Measurements from ENCODE around the gene AKNA. TPM values are rescaled to one million over a fixed set of nuclear protein-coding genes. Genes with fewer than 3 reads are reported as not detected.

Gene AKNA
- total and polyA plus RNA-seq, 2 donors (not counting 1 experiment from before 2014, with no cell fraction given) = 178 to 407 TPM

GRCh38 chr9:114312513-114312875 lies 75.3 kb downstream of the AKNA start:
- Histone ChIP-seq H3K4me2 (replicated peaks; ENCODE audit: low read depth, low read length, poor library complexity, severe bottlenecking) (no peak overlapping the region), H3K36me3 (replicated peaks in 1 of 2; ENCODE audit: control extremely low read depth in 1 of 2, control insufficient read depth in 1 of 2, extremely low read depth in 1 of 2, insufficient read depth in 2 of 2, low read length in 1 of 2) (no peaks in the 10 kb centered on the region), H3K9ac (ENCODE audit: low read length) (no peak overlapping the region), H3K79me2 (ENCODE audit: control insufficient read depth, insufficient read depth, low read length) (no peaks in the 10 kb centered on the region), H3K9me3 (ENCODE audit: control extremely low read depth in 1 of 3, control insufficient read depth in 2 of 3, insufficient read depth in 1 of 3, low read length in 2 of 3) (peaks cover 0 to 14% (median 3%) of the 10 kb centered on the region in 3 donors), H3K4me1 (ENCODE audit: control insufficient read depth in 2 of 2, insufficient read depth in 2 of 2, low read length in 2 of 2) (no peaks in the 10 kb centered on the region), H2AFZ (ENCODE audit: insufficient read depth, low read depth, low read length, poor library complexity, severe bottlenecking) (no peak overlapping the region), H3K27ac (ENCODE audit: low read length in 2 of 2) (no peak overlapping the region), H3K4me3 (ENCODE audit: control extremely low read depth in 1 of 5, extremely low read depth in 1 of 5, insufficient read depth in 1 of 5, low read depth in 2 of 5, low read length in 4 of 5) (no peak overlapping the region), H3K27me3 (replicated peaks in 1 of 4; ENCODE audit: control extremely low read depth in 1 of 4, control insufficient read depth in 3 of 4, insufficient read depth in 4 of 4, low read length in 3 of 4) (no peaks in the 10 kb centered on the region), H4K20me1 (ENCODE audit: control insufficient read depth, insufficient read depth, low read length, poor library complexity, severe bottlenecking) (no peaks in the 10 kb centered on the region)
- ATAC-seq (ENCODE audit: low read depth) (no peak), DNase-seq (no peak)
- Mint-ChIP-seq H3K27ac (no peak overlapping the region), H3K4me3 (no peak overlapping the region), H3K9me3 (ENCODE audit: insufficient read depth) (no peaks in the 10 kb centered on the region), H3K27me3 (no peaks in the 10 kb centered on the region), H3K4me1 (no peaks in the 10 kb centered on the region)
- TF ChIP-seq EZH2 (IDR thresholded peaks at IDR 0.05; ENCODE audit: borderline replicate concordance, insufficient read depth, low read depth, low read length, poor library complexity, severe bottlenecking) = no peak
- TF ChIP-seq CTCF (IDR thresholded peaks at IDR 0.05) = no peak
- POLR2A ChIA-PET = no interaction called here
- CTCF ChIA-PET = no interaction called here
- 92% methylated on average over 7 of the region's 8 CpGs for WGBS (ENCODE audit: insufficient coverage)
- intact Hi-C loops (cut with micrococcal nuclease) = no loop called here

- DNase-seq = no peak
- Histone ChIP-seq H4K20me1 (ENCODE audit: control insufficient read depth, insufficient read depth, low read length, poor library complexity, severe bottlenecking) (no peaks in the 10 kb centered on the region), H3K4me2 (replicated peaks; ENCODE audit: low read depth, low read length, poor library complexity, severe bottlenecking) (no peak overlapping the region), H3K4me1 (ENCODE audit: control insufficient read depth in 2 of 2, insufficient read depth in 2 of 2, low read length in 2 of 2) (no peaks in the 10 kb centered on the region), H3K9me3 (ENCODE audit: control extremely low read depth in 1 of 3, control insufficient read depth in 2 of 3, insufficient read depth in 1 of 3, low read length in 2 of 3) (peaks cover 0 to 14% (median 3%) of the 10 kb centered on the region in 3 donors), H3K9ac (ENCODE audit: low read length) (no peak overlapping the region), H2AFZ (ENCODE audit: insufficient read depth, low read depth, low read length, poor library complexity, severe bottlenecking) (no peak overlapping the region), H3K27me3 (replicated peaks in 1 of 4; ENCODE audit: control extremely low read depth in 1 of 4, control insufficient read depth in 3 of 4, insufficient read depth in 4 of 4, low read length in 3 of 4) (no peaks in the 10 kb centered on the region), H3K36me3 (replicated peaks in 1 of 2; ENCODE audit: control extremely low read depth in 1 of 2, control insufficient read depth in 1 of 2, extremely low read depth in 1 of 2, insufficient read depth in 2 of 2, low read length in 1 of 2) (no peaks in the 10 kb centered on the region), H3K27ac (ENCODE audit: low read length in 2 of 2) (no peak overlapping the region), H3K4me3 (ENCODE audit: control extremely low read depth in 1 of 5, extremely low read depth in 1 of 5, insufficient read depth in 1 of 5, low read depth in 2 of 5, low read length in 4 of 5) (no peak overlapping the region), H3K79me2 (ENCODE audit: control insufficient read depth, insufficient read depth, low read length) (no peaks in the 10 kb centered on the region)
- WGBS (ENCODE audit: insufficient coverage) = 92% methylated on average over 21 of the region's 28 CpGs
- no peak overlapping the region for H3K27ac Mint-ChIP-seq
- no peaks in the 10 kb centered on the region for H3K27me3 Mint-ChIP-seq
- ATAC-seq (ENCODE audit: low read depth) = no peak
- no peaks in the 10 kb centered on the region for H3K4me1 Mint-ChIP-seq
- ChIA-PET POLR2A (no interaction called here), CTCF (interaction anchor here (1.0 kb wide), 1 partner anchor 10 kb away, joined by 3 read pairs; no protein-coding TSS in a partner anchor)
- H3K4me3 Mint-ChIP-seq = no peak overlapping the region
- intact Hi-C loops (cut with micrococcal nuclease) = no loop called here
- no peak for TF ChIP-seq CTCF (IDR thresholded peaks at IDR 0.05)
- TF ChIP-seq EZH2 (IDR thresholded peaks at IDR 0.05; ENCODE audit: borderline replicate concordance, insufficient read depth, low read depth, low read length, poor library complexity, severe bottlenecking) = no peak
- H3K9me3 Mint-ChIP-seq (ENCODE audit: insufficient read depth) = no peaks in the 10 kb centered on the region
These were observed 75.9 kb downstream of the AKNA start for GRCh38 chr9:114311571-114312512.
